ENCODE measurements around the gene ZBTB45. TPM values are rescaled to one million over a fixed set of nuclear protein-coding genes. Genes with fewer than 3 reads are reported as not detected.

Gene ZBTB45
- total RNA-seq (2014; rRNA removed; shearing (Covaris generic)) = 5.1 and 5.5 TPM in 2 replicates

DNA sequence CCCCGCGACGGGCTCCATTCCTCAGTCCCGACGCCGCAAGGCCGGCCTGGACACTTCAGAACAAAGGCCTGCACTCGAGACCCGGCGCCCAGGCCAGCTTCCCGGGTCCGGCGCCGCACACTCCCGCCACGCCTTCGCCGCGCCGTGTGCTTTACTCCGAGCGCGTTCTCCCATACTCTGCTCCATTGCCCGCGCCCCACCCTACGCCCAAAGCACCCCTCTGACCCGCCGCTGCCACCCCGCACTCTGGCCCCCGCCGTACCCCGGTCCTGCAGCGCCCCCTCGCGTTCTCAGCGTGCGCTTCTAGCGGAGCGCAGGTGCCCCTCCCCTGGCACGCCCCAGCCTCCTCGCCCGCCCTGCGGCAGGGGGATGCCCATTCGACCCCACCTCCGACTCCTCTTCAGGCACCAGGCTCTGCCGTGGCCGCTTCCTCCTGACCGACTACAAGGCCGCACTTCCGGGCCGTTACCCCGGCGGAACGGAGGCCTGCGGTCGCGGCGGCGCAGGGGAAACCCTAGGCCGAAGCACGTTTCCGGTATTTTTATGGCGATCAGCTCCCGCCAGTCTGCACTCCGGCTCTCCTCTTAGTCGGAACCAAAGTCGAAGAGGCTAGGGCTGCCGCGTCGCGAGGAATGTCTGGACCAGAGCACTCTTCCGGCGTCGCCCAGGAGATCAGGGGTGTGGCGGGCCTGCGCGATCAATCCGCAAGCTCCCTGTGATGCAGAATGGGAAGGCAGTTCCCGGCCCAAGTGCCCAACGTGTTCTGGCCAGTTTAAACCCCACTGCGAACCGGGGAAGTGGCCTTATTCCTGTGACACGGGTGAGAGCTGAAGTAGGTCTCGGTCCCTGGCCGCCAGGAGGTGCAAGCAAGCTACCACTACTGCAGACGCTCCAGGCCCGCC, at the start of gene ZBTB45:
Gene ZBTB45 (minus strand): TSS at position 456 of the 902 bp plus-strand sequence. CDS start 2,137 bp downstream, outside the sequence.
- peak within 1 kb of the TSS; percentile 75 for H3K4me3 ChIP-seq
- H3K4me1 ChIP-seq = no peaks in the 10 kb centered on the region
- no peaks in the 10 kb centered on the region for H3K27me3 ChIP-seq
- peak within 1 kb of the TSS; percentile 67 for H3K27ac ChIP-seq
- H3K36me3 ChIP-seq = no peaks in the 10 kb centered on the region; the same call in 1 of the 2 replicates
- H3K9me3 ChIP-seq (replicated peaks) = no peaks in the 10 kb centered on the region
- DNase-seq = peak; percentile 93 to 96

DNA sequence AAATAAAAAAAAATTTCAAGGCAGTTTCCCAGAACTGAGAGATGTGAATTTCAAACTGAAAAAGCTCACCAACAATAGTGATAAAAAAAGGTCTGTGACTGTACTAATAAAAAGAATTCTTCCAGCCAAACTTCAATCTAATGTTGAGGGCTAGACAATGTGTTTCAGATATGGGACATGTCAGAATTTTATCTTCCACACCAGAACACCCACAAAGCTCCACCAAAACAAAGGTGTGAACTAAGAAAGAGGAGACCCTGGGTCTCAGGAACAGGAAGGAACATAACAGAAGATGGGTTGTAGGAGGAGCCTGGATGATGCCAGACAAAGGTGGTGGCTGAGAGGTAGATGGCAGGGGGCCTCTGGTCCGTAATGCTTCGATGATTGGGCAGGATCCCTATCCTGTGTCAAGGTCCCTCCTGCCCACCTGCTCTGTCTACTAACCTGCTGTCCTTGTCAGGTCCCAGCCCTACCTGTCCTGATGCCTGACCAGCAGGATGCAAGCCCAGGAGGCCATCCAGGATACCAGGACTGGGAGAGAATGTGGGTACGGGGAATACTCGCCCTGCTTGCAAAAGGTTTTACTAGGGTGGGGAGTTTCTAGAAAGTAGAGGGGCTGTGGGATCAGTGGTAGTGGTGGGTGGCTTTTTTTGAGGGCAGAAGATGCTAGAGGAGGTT, 49.0 kb upstream of the ZBTB45 start:
- Histone ChIP-seq H3K27ac (no peak overlapping the region), H3K27me3 (no peaks in the 10 kb centered on the region), H3K9me3 (replicated peaks) (no peaks in the 10 kb centered on the region), H3K36me3 (no peaks in the 10 kb centered on the region), H3K4me1 (no peaks in the 10 kb centered on the region), H3K4me3 (no peak overlapping the region)
- no peak for DNase-seq

DNA sequence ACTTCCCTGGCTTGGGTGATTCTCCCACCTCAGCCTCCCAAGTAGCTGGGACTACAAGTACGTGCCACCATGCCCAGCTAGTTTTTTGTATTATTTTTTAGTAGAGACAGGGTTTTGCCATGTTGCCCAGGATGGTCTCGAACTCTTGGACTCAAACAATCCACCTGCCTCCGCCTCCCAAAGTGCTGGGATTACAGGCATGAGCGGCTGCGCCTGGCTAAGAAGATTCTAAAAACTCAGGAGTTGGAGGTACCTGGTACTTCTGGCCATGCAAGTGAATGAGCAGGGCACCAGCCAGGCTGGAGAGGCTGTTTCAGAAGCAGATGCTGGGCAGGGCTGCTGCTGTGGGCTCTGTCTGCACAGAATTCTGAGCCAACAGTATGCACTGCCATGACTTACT, 47.4 kb upstream of the ZBTB45 start:
- no peak for DNase-seq
- Histone ChIP-seq H3K36me3 (no peaks in the 10 kb centered on the region), H3K4me1 (no peaks in the 10 kb centered on the region), H3K27ac (no peak overlapping the region), H3K9me3 (replicated peaks) (no peaks in the 10 kb centered on the region), H3K27me3 (no peaks in the 10 kb centered on the region), H3K4me3 (no peak overlapping the region)

DNA sequence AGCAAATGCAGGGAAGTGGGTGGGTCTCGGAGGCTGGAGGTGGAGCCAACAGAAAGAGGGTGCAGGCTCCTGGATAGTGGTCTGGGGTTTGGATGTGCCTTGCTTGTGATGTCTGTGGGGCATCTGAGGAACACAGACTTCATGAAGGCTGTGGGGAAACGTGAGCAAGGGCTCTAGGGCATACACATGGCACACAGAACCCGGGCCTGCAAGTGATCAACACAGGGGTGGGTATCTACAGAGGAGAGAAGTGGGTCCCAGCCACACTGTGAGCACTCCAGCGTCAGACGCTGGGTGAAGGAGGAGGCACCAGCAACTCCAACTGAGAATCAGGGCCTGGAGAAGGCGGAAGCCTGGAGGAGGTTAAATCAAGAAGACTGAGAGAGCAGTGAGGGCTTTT, 44.2 kb upstream of the ZBTB45 start:
- no peaks in the 10 kb centered on the region for H3K27me3 ChIP-seq
- no peaks in the 10 kb centered on the region for H3K36me3 ChIP-seq
- peaks cover 3% of the 10 kb centered on the region; the same call in 1 of the 2 replicates for H3K4me1 ChIP-seq
- no peak overlapping the region for H3K27ac ChIP-seq
- H3K4me3 ChIP-seq = no peak overlapping the region
- no peak for DNase-seq
- no peaks in the 10 kb centered on the region for H3K9me3 ChIP-seq (replicated peaks)

DNA sequence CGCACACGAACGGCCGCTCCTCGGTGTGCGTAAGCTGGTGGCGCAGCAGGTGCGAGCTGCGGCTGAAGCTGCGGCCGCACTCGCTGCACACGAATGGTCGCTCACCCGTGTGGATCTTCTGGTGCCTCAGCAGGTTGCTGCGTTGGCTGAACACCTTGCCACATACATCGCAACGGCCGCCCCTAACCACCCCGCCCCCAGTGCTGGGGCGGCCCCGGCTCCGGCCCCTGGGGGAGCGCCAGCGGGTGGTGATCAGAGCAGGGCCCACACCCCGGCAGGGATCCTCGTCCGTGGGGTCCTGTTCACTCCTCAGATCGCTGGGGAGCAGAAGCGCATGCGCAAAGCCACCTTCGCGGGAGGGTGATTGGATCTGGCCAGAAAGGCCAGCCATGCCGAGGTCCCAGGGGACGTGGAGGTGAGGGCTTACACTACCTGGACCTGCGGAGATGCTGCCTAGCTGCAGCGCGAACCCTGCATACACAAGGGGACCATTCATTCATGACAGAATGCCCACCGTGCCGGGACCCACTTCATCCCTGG, 43.5 kb upstream of the ZBTB45 start:
- no peak overlapping the region for H3K4me3 ChIP-seq
- no peak for DNase-seq
- H3K9me3 ChIP-seq (replicated peaks) = no peaks in the 10 kb centered on the region
- H3K27ac ChIP-seq = no peak overlapping the region
- H3K27me3 ChIP-seq = no peaks in the 10 kb centered on the region
- no peaks in the 10 kb centered on the region for H3K36me3 ChIP-seq
- H3K4me1 ChIP-seq = peaks cover 3% of the 10 kb centered on the region; the same call in 1 of the 2 replicates

DNA sequence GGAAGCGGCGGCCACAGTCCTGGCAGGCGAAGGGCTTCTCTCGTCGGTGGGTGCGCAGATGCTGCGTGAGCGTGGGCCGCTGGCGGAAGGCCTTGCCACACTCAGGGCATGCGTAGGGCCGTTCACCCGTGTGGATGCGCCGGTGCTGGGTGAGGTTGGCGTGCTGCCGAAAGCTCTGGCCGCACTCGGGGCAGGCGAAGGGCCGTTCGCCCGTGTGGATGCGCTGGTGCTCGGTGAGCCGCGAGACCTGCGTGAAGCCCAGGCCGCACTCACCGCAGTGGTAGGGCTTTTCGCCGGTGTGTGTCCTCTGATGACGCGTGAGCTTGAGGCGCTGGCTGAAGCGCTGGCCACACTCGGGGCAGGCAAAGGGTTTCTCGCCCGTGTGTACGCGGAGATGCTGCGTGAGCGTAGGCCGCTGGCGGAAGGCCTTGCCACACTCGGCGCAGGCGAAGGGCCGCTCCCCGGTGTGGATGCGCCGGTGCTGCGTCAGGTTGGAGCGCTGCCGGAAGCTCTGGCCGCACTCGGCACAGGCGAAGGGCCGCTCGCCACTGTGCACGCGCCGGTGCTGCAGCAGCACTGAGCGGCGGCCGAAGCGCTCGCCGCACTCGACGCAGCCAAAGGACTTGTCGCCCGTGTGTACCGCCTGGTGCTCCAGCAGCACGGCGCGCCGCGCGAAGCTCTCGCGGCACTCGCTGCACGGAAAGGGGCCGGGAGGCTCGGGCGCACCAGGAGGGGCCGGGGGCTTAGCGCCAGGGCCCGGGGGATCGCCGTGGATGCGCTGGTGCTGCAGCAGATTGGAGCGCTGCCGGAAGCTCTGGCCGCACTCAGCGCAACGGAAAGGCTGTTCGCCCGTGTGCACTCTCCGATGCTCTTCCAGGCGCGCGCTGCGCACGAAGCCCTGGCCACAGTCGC, 42.8 kb upstream of the ZBTB45 start:
- no peak for DNase-seq
- Histone ChIP-seq H3K9me3 (replicated peaks) (no peaks in the 10 kb centered on the region), H3K36me3 (no peaks in the 10 kb centered on the region), H3K4me3 (no peak overlapping the region), H3K27ac (no peak overlapping the region), H3K4me1 (peaks cover 3% of the 10 kb centered on the region; the same call in 1 of the 2 replicates), H3K27me3 (no peaks in the 10 kb centered on the region)

DNA sequence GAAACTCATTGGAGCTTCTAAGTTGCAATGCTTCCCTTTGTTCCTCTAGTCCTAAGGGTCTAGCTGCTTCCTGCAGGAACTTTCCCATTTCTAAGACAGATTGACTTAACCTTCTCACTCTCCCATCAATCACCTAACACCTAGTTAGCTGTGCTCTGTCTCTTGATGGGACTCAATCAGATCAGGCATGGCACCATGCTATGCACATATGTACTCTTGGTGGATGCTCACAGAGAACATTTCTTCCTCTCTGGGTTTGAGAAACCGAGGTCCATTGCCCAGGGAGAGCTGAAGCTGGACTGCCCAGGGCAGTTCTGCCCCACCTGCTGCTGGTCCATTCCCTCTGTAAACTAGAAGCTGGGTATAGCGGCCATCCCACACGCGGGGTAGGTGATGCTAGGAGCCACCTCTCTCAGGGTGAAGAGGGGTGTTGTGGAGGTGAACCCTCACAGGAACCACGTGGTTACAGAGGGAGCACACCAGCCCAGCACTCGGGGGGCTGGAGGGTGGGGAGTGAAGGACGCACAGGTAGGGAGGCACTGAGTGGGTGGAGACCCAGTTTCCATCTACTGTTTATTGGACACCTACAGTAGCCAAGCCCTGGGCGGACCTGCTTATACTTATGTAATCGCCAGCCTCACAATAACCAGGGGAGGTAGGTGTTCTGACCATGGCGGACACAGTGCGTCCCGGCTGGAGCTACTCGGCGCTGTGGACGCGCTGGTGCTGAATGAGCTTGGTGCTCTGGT, 41.9 kb upstream of the ZBTB45 start:
- H3K27me3 ChIP-seq = no peaks in the 10 kb centered on the region
- H3K9me3 ChIP-seq (replicated peaks) = no peaks in the 10 kb centered on the region
- no peak overlapping the region for H3K27ac ChIP-seq
- H3K4me3 ChIP-seq = no peak overlapping the region
- no peak for DNase-seq
- H3K36me3 ChIP-seq = peaks cover 4% of the 10 kb centered on the region
- H3K4me1 ChIP-seq = peaks cover 3% of the 10 kb centered on the region; the same call in 1 of the 2 replicates

DNA sequence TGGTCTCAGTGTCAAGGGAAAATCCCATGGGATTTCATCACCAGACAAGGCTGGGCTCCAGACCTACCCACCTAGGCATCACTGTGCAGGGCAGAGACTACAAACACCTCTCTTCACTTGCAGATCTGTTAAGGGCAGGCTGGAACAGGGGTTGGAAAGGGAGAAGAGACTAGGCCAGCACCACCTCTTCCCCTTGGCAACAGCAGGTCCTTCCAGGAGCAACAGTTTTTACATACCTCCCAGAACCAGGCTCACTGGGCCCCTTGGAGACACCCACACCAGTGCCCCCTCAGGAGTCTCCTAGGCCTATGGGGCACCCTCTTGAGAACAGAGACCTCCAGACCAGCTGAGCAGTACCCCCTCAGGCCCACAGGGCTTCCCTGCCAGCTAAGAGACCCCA, 41.3 kb upstream of the ZBTB45 start:
- Histone ChIP-seq H3K27ac (no peak overlapping the region), H3K27me3 (no peaks in the 10 kb centered on the region), H3K4me1 (peaks cover 3% of the 10 kb centered on the region; the same call in 1 of the 2 replicates), H3K36me3 (peaks cover 9% of the 10 kb centered on the region), H3K4me3 (no peak overlapping the region), H3K9me3 (replicated peaks) (no peaks in the 10 kb centered on the region)
- no peak for DNase-seq

DNA sequence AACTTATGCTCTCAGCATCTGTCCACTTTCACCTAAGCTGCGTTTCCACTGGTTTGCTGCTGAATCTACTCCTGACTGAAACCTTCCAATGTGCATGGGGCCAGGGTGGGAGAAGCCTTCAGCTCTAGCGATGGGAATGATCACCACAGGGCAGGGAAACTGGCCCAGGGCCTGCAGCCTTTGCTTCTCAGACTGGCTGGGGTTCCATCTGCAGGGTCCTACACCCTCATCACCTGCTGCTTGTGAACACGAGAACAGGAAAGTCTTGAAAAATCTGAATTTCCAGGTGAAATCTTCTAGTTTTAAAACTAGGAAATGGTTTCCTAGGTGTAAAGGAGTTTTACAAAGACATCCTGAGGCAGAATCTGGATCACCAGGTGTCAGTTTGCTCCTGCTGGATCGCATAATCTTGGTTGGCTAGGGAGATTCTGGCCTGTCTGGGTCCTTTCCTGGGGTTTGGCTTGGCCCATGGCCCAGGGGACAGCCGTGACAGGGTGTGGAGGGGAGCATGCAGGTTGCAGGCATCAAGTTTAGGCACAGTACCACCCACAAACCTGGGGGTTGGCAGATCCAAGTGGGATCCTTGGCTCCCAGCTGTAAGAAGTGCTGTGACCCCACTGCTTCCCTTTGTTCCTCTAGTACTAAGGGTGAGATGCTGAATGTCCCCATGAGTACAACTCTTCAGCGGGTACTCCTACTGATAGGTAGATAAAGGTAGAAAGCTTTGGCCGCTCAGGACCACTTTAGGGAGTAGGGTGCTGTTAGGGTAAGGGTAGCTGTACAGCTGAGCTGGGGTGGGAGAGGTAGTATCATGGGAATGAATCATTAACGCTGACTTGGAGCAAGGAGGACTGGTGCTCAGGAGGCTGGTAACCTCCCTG, 40.6 kb upstream of the ZBTB45 start:
- Histone ChIP-seq H3K4me1 (peaks cover 3% of the 10 kb centered on the region; the same call in 1 of the 2 replicates), H3K27ac (peak overlapping the region; percentile 84; the same call in 1 of the 2 replicates), H3K4me3 (peak overlapping the region; percentile 62), H3K9me3 (replicated peaks) (no peaks in the 10 kb centered on the region), H3K27me3 (no peaks in the 10 kb centered on the region), H3K36me3 (peaks cover 9% of the 10 kb centered on the region)
- no peak for DNase-seq

DNA sequence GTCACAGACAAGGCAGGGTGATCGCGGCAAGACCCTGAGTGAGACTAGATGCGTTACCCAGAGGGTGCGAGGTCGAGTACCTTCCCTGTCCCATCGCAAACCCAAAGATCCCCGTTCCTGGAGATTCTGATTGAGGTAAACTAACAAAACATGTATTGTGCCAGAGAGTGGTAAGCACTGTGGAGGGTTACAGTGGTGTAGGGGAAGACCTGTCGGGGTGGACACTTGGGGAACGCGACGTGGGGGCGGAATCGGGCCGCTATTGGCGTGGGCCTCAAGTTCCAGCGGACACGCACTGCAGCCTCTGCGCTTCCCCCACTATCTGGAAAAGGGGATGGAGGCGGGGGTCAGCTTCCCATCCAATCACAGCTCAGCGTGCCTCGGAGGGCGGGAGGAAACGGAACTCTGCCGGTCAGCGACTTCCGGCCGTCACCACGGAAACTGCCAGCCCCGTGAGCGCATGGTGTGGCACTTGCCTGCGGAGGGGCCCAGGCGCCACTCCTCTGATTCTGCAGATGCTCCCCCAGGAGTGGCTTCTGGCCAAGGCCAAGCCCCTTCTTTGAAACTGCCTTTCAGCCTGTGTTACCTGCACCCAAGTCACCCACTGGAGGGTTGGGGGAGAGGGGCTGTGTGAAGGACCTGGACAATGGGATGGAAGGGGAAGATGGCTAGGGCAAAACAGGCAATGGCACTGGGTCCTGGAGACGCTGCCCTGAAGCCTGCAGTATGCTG, 39.8 kb upstream of the ZBTB45 start:
- DNase-seq = peak; percentile 94
- H3K9me3 ChIP-seq (replicated peaks) = no peaks in the 10 kb centered on the region
- peaks cover 3% of the 10 kb centered on the region; the same call in 1 of the 2 replicates for H3K4me1 ChIP-seq

DNA sequence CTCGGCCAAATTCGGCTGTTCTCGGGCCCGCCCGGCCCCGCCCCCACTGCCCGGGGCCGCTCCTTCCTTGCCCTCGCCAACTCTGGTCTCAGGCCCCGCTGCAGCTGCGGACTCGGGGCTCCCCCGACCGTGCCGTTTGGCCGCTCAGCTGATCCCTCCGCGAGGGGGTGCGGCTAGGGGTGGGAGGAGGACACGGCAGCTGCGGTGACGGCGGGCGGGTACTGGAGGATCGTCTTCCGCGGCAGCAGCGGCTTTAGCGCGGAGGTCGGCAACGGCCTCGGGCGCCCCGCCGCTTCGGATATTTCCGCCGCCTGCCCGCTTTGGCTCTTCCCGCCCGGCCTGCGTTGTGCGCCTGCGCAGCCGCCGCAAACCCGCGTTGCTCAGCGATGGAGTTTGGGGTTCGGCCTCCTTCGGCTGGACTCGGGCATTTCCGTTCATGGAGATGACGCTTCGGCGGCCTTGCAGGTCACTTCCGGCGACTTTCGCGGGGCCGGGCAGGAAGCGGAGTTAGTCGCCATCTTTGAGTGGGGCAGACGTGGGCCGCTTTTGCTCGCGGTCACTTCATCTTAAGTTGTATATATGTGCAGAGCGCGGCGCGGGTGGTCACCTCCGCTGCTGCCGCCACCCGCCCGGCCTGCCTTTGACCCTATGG, 39.1 kb upstream of the ZBTB45 start:
- DNase-seq = peak; percentile 98
- peak overlapping the region; percentile 62 for H3K4me3 ChIP-seq
- H3K9me3 ChIP-seq (replicated peaks) = no peaks in the 10 kb centered on the region
- no peaks in the 10 kb centered on the region for H3K27me3 ChIP-seq
- peaks cover 3% of the 10 kb centered on the region; the same call in 1 of the 2 replicates for H3K4me1 ChIP-seq
- peak overlapping the region; percentile 84 for H3K27ac ChIP-seq
- H3K36me3 ChIP-seq = peaks cover 9% of the 10 kb centered on the region

More for the DNA sequence above, 39.8 kb upstream of the ZBTB45 start:
- no peaks in the 10 kb centered on the region for H3K27me3 ChIP-seq
- peak overlapping the region; percentile 84 for H3K27ac ChIP-seq
- H3K4me3 ChIP-seq = peak overlapping the region; percentile 62
- H3K36me3 ChIP-seq = peaks cover 9% of the 10 kb centered on the region
